ENCODE results near the gene REX1BD.

REX1BD gene

DNA sequence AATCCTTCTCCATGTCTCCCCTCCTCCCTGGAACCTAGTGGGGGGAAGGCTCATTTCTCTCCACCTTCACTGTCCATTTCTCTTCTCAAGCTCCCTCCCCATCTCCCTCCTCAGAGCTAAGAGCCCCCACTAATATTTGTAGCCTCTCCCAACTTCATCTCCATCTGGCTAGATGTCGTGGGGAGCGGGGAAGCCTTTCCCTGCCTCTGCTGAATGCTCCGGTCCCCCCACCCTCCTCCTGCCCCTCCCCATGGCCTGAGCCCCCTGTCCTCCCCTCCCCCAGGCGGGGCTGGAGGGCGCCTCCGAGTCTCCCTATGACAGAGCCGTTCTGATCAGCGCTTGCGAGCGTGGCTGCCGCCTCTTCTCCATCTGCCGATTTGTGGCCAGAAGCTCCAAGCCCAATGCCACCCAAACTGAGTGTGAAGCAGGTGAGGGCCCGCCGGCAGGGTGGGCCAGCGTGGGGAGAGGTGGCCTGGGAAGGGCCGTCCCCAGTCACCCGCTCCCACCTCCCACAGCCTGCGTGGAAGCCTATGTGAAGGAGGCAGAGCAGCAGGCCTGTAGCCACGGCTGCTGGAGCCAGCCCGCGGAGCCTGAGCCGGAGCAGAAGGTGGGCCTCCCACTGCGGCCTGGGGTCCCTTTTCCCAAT is 25.1 kb downstream of the REX1BD start:
- no peak overlapping the region for H2AFZ ChIP-seq (ENCODE audit: low read depth)
- no peak for TF ChIP-seq CTCF (conservative IDR thresholded peaks at IDR 0.05; ENCODE audit: low read depth, low read length)
- H3K27ac ChIP-seq: no peak overlapping the region
- peaks cover 85% of the 10 kb centered on the region for H3K27me3 ChIP-seq (ENCODE audit: insufficient read depth, low read depth)
- H3K4me1 ChIP-seq (ENCODE audit: low read depth, poor library complexity, severe bottlenecking): no peaks in the 10 kb centered on the region
- no peaks in the 10 kb centered on the region for H3K36me3 ChIP-seq (ENCODE audit: insufficient read depth)
- no peak overlapping the region for H3K9ac ChIP-seq
- no peaks in the 10 kb centered on the region for H4K20me1 ChIP-seq (ENCODE audit: insufficient read depth)
- H3K79me2 ChIP-seq (ENCODE audit: insufficient read depth, low read depth): no peaks in the 10 kb centered on the region
- no peak overlapping the region for H3K4me3 ChIP-seq (IDR thresholded peaks at IDR 0.05; ENCODE audit: insufficient read depth, low read depth, low read length)
- no peak overlapping the region for H3K4me2 ChIP-seq

DNA sequence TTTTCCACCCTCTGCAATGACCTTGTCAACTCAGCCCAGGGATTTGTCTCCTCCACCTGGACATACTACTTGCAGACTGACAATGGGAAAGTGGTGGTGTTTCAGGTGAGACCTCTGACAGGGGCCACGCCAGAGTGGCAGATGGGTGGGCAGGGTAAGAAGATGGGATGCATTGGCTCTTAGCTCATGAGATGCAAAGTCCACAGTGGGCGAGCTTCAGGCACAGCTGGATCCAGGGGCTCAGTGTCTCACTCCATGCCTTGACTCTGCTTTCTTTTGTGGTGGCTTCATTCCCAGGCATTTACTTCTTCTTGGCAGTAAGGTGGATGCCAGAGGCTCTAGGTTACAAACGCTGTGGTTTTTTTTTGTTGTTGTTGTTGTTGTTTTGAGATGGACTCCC is 27.4 kb downstream of the REX1BD start:
- Histone ChIP-seq H3K79me2 (ENCODE audit: insufficient read depth, low read depth) (no peaks in the 10 kb centered on the region), H3K4me1 (ENCODE audit: low read depth, poor library complexity, severe bottlenecking) (no peaks in the 10 kb centered on the region), H3K4me2 (no peak overlapping the region), H2AFZ (ENCODE audit: low read depth) (no peak overlapping the region), H4K20me1 (ENCODE audit: insufficient read depth) (no peaks in the 10 kb centered on the region), H3K36me3 (ENCODE audit: insufficient read depth) (no peaks in the 10 kb centered on the region), H3K9ac (no peak overlapping the region), H3K4me3 (IDR thresholded peaks at IDR 0.05; ENCODE audit: insufficient read depth, low read depth, low read length) (no peak overlapping the region), H3K27ac (no peak overlapping the region), H3K27me3 (ENCODE audit: insufficient read depth, low read depth) (peaks cover 66% of the 10 kb centered on the region)
- TF ChIP-seq CTCF (conservative IDR thresholded peaks at IDR 0.05; ENCODE audit: low read depth, low read length): no peak

DNA sequence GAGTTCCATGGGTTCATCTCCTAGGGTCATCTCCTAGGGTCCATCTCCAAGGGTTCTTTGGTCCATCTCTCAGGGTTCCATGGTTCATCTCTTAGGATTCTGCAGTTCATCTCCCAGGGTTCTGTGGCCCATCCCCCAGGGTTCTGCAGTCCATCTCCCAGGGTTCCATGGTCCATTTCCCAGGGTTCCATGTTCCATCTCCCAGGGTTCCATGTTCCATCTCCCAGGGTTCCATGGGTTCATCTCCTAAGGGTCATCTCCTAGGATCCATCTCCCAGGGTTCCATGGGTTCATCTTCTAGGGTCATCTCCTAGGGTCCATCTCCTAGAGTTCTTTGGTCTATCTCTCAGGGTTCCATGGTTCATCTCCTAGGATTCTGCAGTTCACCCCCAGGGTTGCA is 29.0 kb downstream of the REX1BD start:
- Histone ChIP-seq H3K4me2 (no peak overlapping the region), H2AFZ (ENCODE audit: low read depth) (no peak overlapping the region), H4K20me1 (ENCODE audit: insufficient read depth) (no peaks in the 10 kb centered on the region), H3K27me3 (ENCODE audit: insufficient read depth, low read depth) (peaks cover 52% of the 10 kb centered on the region), H3K27ac (no peak overlapping the region), H3K4me3 (IDR thresholded peaks at IDR 0.05; ENCODE audit: insufficient read depth, low read depth, low read length) (no peak overlapping the region), H3K36me3 (ENCODE audit: insufficient read depth) (no peaks in the 10 kb centered on the region), H3K4me1 (ENCODE audit: low read depth, poor library complexity, severe bottlenecking) (no peaks in the 10 kb centered on the region), H3K79me2 (ENCODE audit: insufficient read depth, low read depth) (no peaks in the 10 kb centered on the region), H3K9ac (no peak overlapping the region)
- no peak for TF ChIP-seq CTCF (conservative IDR thresholded peaks at IDR 0.05; ENCODE audit: low read depth, low read length)

- H3K4me1 ChIP-seq (ENCODE audit: low read depth, poor library complexity, severe bottlenecking): no peaks in the 10 kb centered on the region
- TF ChIP-seq CTCF (conservative IDR thresholded peaks at IDR 0.05; ENCODE audit: low read depth, low read length): no peak
- no peaks in the 10 kb centered on the region for H4K20me1 ChIP-seq (ENCODE audit: insufficient read depth)
- H3K27ac ChIP-seq: no peak overlapping the region
- peaks cover 45% of the 10 kb centered on the region for H3K27me3 ChIP-seq (ENCODE audit: insufficient read depth, low read depth)
- no peak overlapping the region for H3K4me3 ChIP-seq (IDR thresholded peaks at IDR 0.05; ENCODE audit: insufficient read depth, low read depth, low read length)
- H3K4me2 ChIP-seq: no peak overlapping the region
- no peaks in the 10 kb centered on the region for H3K79me2 ChIP-seq (ENCODE audit: insufficient read depth, low read depth)
- no peak overlapping the region for H2AFZ ChIP-seq (ENCODE audit: low read depth)
- no peak overlapping the region for H3K9ac ChIP-seq
- H3K36me3 ChIP-seq (ENCODE audit: insufficient read depth): no peaks in the 10 kb centered on the region
Observed at GRCh38 chr19:18618236-18618635, 29.6 kb downstream of the REX1BD start.

Measured in KMS-11 (cell line).